Inflammatory macrophage treated with lipopolysaccharide for 4 hours (primary cell): ENCODE results near the gene INSYN2A.

Experiments
- DNase-seq: peaks from one replicate; pipeline ENCODE4 v3.0.0-alpha.2; 2020

INSYN2A gene

DNA sequence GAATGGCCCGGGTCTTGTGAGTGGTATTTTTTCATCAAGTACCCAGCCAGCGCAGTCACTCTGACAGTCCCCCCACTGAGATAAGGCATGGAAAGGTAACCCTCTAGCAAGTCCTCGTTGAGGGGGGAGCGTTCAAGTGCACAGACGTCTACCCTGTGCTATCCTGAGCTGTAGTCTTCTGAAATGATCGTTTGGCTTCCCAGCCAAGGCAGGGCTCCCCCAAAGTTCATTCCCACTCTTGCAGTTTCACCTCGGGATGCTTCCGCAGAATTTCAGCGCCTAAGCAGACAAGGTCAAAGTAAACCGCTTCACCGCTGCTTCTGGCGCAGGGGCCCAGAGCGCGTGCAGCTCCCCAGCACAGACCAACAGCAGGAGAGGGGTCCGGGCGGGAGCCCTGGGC is 1.8 kb downstream of the INSYN2A start:
- DNase-seq = no peak

DNA sequence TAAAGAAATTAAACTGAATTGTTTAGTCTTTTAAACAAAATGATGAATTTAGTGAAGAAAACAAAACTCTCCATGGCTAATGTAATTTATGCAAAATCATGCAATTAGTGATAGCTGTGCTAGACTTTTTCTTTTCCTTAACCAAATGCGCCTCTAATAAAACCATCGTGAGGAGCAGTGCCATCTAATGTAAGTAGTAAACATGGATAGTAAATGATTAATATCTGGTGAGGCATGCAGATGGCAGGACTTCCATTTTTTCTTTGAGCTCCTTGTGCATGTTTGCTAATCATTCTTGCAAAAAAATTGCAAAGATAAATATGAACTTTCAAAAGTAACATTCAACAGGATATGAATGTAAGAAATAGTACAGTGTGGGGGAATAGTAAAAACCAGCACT is 2.3 kb downstream of the INSYN2A start:
- no peak for DNase-seq

DNA sequence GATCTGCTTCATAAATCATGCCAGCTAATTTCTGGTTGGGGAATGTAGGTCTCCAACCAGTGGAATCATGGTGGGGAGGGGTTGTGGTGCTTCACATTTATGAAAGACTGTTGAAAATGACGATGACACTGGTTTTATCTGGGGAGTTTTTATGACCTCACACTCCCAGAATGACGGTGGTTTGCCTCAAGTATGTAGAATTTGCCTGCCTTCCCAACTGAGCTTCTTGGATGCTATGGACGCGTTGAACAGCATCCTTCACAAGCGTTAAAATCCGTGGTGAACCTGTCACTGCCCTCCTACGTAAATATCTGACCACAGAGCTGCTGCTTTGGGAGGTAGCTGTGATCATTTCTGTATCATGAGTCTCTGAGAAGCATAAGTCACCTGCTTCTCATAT is 3.3 kb downstream of the INSYN2A start:
- DNase-seq = no peak

DNA sequence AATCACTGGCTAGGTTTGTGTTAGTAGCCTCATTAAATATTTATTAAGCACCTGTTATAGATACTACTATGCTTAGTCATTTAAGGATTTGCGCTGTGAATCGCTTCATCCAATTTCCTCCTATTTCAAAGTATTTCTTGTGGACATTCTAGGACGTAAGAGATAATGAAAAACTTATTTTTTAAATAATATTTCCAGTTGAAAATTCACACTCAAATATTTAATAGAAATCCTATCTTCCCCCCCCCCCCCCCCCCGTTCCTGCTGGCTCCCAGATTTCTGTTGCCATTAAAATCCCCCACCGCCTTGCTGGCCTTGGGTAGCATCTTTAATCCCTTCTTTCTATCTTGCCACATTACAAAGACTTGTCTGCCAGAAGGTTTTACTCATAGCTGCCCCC is 6.0 kb downstream of the INSYN2A start:
- DNase-seq = no peak

DNA sequence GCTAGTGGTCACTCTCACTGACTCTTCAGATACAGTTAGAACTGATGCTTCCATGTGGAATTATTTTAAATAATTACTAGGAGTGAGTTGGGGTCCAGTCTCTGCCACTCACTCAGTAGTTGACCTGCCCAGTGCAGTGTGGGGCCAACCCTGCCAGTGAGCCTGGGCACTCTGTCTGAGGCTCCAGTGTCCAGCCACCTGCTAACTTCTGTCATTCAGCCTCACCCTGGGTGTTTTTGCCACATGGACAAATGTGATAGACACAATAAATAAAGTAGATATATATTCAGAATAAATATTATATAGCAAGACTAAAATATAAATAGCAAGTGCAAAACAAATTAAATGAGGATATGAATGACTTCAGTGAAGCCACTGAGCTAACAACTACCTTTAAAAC is 7.2 kb downstream of the INSYN2A start:
- no peak for DNase-seq

DNA sequence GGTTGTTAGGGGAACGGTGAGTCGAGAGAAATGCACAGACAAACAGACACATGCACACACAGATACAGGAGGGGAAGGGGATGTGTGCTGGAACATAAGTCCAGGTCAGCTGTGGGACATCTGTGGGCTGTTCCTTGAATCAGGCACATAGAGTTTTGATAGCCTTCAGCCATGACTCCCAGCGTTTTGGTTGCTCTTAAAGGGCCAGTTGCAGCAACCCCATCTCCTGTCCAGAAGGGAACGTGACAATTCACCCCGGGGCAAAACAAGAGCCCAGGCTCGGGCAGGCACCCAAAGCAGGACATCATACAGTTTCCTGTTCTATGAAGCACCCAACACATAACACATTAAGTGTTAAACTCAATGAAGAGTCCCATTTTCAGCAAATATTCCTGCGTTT is 9.6 kb downstream of the INSYN2A start:
- DNase-seq = no peak

DNA sequence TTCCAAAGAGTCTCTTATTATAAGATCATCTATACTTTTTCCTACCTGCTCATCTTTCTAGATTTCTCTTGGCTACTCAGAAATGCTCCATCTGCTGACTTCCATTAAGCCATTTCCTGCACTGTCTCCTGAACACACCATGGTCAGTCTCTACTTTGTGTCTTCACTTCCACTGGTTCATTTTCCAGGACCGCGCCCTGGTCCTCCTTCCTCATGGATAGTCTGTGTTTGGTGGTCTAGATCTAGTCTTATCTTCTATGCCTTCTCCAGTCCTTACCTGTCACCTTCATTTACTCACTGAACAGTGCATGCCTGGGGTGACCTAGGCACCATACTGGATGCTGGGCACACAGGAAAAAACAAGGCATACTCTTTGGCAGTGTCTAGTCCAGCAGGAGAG is 11.8 kb downstream of the INSYN2A start:
- no peak for DNase-seq

DNA sequence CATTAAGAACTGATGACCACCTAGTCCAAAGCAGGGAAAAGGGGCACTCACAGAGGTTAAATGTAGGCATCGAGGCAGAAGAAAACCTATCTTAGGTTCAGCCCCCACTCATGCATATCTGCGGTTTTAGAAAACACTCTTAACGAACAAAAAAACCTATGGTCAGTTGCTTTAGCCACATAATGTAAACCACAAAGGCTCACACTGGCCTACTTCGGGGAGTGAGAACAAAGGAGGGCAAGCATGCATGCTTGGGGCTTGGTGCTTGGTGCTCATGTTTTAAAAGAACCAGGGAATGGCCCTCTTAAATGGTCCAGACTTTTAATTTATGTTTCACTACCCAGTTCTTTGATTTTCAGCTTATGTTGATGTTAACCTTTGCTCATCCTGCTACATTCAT is 14.2 kb downstream of the INSYN2A start:
- no peak for DNase-seq

DNA sequence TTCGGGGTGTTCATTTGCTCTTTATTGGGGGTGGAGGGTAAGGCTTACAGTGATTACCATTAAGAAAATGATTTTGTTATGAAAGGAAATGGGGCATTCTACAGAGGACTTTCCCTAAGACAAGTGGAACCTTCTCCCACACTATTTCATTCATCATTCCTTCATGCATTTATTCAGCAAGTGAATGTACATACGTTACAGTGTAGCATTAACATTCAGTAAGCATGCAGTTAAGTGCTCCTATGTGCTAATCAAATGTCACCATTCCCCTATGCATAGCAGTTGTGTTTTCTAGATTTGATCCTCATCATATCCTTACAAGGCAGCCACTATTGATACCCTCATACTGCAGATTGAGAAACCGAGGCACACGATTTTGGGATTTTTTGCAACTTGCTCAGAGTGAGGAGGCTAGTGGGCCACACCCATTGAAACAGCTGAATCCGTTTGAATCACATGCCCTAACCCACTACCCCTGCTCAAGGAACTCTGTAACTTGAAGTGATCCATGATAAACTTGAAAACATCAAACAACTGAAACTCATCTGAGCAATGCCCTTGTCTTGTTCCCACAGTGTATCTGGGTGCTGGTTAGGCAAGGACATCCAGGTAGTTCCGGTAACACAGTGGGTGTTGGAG is 16.7 kb downstream of the INSYN2A start:
- DNase-seq = no peak

DNA sequence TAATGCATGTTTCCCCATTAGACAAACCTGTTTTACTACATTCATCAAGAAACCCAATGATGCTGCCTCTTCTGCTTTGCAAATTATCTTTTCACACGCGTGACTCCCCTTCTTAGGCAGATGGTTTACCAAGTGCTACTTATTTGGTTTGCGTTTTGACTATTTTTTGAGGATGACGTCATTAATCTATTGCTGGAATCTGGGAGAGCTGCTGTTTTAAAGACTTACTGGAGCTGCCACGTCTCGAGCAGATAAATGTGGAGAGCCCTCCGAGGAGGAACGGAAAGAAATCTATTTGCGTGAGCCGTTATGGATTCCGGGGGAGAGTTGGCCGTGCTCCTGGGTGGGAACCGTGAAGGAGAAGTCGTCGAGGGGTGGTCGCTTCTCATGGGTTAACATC is 19.7 kb downstream of the INSYN2A start:
- DNase-seq = no peak

DNA sequence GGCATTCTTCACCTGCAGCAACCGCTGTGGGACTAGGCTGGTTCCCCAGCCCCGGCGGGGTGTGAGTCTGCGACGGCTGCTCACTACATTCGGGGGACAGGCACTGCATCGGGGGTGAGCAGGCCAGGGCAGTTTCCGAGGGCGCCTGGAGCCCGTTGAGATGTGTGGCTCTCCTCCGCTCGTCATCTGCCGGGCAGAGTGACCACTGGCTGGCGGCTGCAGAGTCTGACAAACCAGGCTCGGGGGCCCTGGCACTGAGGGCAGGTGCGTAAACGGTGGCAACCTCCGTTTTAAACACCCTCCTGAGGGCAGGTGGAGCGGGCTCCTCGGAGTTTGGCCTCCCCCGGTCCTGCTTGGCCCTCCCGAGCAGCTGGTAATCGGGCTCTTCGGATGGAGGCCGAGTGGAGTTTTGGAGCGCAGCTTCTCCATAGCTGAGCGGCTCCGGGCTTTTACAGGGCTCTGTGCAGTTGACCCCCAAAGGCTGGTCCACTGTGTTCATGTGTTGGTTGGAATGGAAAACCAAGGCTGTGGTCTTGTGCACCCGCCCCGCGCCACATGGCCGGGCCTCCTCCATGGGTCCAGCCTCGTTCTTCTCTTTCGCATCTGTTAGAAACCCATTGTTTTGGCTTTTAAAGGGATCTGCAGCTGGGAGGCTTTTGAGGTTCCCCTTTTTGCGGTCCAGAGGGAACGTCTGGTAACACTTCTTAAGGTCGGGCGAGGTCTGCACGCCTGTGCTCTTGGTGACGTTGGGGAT is 20.9 kb downstream of the INSYN2A start:
- DNase-seq = no peak

DNA sequence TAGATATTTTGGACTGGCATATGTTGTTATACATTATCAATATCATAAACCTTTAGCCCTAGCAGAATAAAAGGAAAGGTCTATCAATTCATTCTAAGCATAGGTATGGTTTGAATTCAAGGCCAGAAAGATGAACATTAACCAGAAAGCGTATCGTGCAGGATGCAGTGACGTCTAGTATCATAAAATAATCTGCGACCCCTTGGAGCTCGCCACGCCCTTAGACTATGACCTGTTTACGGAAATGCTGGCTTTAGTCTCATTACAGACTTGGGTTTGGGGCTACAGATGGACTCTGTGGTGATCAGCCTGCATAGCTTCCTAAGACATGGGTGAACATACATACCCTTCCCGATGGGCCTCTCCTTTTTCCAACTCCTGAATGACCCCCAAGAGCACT is 21.5 kb downstream of the INSYN2A start:
- no peak for DNase-seq

DNA sequence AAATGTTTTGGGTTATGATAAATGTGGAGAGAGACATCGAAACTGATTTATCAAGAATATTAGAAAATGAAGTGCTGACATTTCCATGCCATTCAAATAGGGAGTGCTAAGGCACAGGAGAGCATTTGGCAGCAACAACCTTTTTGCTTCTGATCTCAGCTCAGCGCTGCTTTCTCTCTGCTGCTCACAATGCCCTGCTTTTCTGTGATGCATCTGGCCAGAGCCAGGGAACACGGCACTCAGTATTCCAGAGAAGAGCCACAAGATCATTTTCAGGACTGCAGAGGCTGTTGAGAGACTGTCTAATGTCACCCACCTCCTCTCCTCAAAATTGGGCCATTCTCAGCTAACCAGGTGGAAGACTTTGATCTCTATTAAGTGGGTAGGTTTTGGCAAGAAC is 28.1 kb downstream of the INSYN2A start:
- no peak for DNase-seq

DNA sequence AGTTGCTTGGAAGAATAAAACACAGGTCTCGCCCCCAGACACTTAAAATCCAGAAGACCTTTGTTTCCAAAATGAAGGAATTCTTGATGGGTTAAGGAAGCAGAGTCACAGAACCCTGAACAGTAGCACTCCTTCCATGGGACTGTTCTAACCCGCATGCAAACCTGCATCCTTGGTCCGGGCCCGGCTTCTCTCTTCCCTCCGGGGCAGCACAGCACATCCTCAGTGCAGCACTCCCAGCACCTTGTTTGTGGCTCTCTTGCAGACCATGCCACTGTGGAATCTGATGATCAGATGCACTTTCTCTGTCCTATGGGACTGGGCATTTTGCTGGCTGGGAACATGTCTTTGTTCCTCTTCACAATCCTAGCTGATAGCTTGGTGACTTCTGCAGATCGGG is 33.5 kb downstream of the INSYN2A start:
- DNase-seq = no peak

DNA sequence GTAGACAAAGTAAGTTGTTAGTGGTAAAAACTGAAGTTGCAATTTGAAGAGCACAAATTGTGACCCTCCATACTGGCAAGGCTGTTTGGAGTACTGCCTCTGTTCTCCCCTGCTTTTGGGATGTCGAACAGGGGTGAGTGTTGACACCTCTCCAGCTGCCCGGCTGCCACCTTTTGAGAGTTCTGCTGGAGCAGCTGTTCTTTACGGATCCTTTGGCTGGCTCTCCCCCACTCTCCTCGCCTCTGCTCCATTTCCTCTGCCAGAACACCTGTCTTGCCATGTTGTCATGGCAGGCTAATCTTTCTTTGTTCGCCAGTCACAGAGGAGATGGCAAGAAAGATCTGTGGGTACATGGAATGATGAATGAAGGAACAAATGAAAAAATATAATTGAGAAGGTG is 34.9 kb downstream of the INSYN2A start:
- no peak for DNase-seq

DNA sequence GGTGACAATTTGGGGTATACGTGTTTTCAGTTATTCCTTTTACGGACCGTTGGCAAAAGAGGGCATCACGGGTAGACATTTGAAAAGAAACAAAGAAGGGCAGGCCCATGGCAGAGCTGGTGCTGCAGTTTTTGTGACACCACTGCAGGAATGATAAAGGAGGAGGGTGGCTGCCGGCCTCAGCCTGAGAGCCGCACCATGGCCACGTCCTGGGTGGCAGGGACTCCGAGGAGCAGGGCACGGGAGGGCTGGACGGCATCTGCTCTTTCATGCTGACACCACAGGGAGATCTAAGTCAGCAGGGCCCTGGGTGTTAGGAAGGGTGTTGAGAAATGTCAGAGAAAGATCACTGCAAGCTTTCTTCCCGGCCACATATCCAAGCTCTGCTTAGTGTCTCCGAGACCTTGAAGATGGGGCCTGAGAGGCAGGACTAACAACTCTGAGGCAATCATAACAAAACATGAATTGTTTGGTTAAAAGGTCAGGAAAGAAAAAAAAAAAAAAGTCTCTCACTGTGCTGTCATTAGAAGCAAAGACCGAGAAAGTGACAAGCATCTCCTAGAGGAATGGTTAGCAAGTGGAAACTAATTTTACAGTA is 36.6 kb downstream of the INSYN2A start:
- no peak for DNase-seq

DNA sequence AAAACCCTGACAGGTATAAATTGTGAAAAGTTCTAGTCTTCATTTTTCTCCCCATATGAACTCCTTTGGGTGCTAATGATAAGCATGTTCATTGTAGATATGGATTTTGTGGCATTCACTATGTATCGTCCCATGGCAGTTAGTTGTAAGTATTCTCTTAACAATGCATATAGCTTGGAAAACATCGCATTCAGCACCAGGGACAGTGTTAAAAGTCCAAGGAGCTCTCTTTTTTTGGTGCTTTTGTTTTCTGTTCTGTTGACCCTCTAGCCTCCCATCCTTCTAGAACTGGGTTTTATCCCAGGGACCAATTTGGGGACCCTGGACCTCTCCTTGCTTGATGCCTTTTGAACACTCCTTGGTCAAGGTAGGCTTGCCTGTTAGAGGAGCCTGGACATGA is 37.7 kb downstream of the INSYN2A start:
- no peak for DNase-seq

DNA sequence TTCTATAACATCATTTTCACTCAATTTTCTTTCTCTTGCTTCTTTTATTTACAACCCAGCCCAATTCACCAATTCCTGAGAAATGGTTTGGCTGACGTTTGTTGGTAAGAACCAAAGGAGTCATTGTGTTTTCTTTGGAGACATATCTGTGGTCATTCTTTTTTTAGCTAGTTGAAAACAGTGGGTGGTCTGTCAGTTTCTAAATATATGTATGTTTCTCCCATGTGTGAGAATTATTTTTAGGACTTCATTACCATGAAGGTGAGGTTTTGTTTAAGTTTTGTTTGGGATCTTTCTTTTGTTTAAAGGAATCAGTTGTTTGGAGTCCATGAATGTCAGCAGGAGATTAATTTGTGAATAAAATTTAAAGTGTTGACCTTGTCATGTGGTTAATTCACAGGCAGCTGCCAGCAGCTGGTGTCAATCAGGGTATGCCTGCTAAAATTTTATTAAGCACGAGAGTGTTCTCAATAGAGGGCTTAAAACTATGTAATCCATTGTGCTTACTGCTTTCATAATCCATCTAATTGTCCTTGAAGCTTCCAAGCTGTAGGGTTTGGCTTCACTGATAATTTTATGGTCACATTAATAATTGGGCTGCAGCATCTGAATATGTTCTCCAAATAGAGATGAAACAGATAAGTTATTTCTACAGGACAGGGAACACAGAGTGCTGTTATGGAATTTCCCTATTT is 38.7 kb downstream of the INSYN2A start:
- DNase-seq = no peak

DNA sequence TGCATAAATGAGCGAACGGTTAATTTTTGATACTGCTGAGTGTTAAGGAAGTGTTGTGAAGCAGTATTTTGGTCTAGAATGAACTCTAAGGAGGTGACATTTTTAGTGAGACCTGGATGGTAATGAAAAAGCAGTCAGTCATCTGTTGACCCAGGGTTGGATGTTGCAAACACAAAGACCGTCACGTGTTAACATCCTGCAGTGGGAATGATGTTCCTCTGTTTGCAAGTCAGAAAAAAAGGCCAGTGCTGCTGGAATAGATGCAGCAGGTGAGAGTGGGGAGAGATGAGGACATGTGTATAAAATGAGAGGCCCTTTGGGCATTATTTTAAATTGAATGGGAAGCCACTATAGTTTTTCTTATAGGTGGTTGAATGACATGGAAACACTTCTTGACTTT is 39.3 kb downstream of the INSYN2A start:
- DNase-seq = no peak

DNA sequence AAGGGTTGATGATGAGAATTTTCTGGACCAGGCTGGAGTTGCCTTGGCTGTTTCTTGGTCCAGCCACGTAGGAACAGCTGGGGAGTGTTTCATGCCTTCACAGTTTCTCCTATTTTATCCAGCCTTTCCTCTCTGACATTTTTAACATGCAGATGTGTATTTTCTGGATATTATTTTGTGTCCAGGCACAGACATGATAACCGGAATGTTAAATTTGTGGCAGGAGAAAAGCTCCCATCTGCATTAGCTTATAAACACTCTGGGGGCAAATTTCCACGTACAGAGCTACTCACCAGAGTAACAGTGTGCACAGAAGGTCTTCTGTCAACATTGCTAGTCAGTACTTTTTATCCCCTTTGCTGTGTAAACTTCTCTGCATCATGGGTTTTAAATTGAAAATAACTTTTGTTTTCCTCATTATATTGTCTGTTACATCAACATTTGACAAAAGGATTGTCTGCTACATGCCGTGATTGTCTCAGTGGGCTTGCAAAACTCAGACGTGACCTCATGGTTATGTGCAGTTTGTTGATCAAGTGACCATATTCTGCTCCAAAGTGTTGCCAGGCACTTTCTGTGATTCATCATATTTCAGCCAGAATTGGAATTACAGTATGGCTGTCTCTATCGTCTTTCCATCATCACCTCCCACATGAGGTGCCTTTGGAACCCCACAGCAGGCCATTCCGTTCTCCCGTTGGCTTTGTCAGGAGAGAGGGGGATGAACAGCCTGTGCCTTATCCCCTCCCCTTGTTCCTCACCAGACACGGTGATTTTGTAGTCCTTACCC is 41.4 kb downstream of the INSYN2A start:
- no peak for DNase-seq

DNA sequence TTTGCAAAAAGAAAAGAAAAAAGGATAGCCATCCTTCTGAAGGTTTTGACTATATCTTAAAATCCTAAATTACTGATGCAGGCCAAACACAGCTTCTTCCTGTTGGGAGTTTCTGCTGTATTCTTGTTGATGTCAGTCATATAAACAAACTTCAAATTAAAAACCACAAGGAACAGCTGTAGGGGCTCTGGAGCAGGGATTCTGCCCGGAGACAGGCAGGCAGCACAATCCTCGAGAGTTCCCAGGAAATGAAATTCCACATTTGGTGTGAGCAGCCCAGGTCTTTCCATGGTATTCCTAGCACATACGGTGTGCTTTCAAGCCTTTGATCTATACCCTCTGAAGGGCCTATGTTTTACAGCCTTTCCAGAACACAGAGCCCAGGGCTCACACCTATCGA is 43.2 kb downstream of the INSYN2A start:
- DNase-seq = no peak

DNA sequence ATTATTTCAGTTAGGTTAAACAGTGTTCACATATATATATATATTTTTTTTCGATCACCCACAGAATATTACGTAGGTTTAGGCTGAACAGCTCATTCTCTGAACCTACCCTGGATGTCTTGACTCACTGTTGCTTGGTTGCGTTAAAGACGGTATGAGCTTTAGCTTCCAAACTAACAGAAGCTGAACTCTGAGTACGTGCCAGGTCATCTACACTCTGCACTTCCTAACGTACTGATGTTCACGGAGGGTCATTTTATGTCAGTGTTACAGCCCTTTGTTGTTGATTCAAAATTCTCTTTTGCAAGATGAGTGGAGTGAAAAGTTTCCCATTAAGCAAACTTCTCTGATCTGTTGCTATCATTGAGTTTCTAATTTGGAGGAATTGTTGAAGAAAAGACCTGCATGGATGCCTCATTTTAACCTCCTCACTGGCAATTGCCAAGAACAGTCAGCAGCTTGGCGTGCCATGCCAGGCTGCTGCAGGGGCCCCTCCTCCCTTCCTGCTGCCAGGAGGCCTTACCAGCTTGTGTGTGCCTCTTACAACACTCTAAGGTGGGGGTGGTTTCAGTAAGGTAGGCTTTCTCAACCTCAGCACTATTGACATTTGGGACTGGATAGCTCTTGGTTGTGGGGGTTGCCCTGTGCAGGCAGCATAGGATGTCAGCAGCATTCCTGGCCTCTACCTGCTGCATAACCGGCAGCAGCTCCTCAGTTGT is 44.3 kb downstream of the INSYN2A start:
- DNase-seq = no peak
